GM19467 (cell line): ENCODE data around the gene UBE4B.
"Not testable (repeated sequence)": the region's sequence is repeated elsewhere in the genome, so short reads cannot be mapped to it uniquely, and the experiment has no call there.

Experiments
- ATAC-seq: cut with Tn5 transposase; IDR thresholded peaks from one replicate; pipeline ENCODE4 v1.9.1; 2021; ENCODE audit warnings: mild to moderate bottlenecking, moderate library complexity; ENCODE audit not compliant: unreplicated experiment

Gene UBE4B

GRCh38 chr1:10032590-10033358 is at the start of gene UBE4B:
UBE4B (plus strand) TSS chr1:10032958; CDS start chr1:10033671, 713 bp downstream.
- ATAC-seq = peak; percentile 95

DNA sequence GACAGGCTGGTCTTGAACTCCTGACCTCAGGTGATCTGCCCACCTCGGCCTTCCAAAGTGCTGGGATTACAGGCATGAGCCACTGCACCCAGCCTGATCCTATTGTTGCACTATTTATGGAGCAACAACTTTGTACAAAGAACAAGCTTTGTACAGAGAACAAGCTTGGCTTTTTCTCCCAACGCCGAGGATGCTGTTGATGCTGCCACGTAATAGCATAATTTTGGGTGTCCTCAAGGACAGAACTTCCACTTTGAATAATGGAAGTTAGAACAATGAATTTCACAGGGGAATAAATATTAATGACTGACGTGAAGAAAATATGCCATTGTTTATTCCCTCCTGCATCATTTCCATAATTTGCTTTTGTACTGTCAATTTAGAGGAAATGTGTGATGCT is 48.5 kb upstream of the UBE4B start:
- no peak for ATAC-seq

DNA sequence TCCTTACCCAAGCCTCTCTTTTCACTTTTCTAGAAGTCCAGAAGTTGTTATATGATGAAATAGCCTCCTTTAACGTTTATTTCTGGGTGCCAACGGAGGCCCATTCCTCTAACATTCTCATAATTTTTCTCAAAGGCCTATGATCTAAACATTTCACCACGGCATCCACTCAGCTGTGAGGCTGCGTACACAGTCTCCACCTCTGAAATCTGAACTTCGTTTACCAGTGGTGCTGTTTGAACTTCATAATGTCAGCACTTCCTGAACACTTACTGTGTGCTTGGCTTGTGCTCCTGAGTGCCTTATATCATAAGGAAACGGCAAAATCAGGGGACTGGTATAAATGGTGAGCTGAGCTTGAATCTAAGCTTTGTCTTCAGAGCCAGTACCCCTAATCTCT is 47.8 kb upstream of the UBE4B start:
- ATAC-seq = no peak

- no peak for ATAC-seq
Observed at GRCh38 chr1:9989773-9990172, 43.0 kb upstream of the UBE4B start.

DNA sequence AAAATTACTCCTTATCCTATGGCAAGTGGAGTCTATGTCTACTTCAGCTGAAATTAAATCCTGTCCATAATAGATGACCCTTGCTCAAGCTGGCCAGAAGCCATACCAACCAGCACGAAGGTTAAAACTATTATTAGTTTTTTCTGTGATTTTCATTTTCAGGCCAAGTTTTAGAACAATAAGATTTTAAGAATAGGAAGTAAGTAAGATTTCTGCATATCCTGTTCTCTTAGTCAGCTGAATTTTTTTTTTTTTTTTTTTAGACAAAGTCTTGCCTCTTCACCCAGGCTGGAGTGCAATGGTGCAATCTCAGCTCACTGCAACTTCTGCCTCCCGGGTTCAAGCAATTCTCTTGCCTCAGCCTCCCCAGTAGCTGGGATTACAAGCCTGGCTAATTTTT is 41.8 kb upstream of the UBE4B start:
- ATAC-seq = no peak

DNA sequence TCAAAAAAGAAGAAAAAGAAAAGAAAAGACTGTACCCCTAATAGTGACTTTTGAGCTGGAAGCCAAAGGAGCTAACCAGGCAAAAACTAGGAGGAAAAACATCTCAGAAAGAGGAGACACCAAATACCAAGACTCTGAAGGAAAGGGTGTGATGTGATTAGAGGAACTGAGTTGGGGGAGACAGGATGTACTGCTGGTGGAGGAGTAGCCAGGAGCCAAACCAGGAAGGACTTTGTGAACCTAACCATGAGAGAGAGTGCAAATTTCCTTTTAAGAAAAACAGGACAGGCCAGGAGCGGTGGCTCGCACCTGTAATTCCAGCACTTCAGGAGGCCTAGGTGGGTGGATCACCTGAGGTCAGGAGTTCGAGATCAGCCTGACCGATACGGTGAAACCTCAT is 39.8 kb upstream of the UBE4B start:
- ATAC-seq = no peak

DNA sequence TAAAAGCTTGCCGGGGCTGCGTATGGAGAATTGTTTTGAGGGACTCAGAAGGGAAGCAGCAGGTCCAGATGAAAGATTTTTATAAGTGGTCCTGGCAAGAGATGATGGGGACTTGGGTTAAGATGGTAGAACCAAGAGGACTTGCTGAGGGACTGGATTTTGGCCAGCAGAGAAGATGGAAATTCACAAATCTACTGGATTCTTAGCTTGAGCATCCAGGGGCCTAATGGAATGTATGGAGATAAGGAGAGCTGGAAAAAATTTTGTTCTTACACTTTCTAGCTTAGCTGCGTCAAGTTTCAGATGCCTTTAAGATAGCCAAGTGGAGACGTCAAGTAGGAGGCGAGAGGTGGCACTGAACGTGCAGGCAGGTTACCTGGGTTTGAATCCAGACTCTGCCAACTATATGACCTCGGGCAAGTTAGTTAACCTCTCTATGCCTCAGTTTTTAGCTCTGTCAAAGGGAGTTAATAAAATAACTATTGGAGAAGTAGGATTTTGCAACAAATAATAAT is 39.1 kb upstream of the UBE4B start:
- no peak for ATAC-seq

DNA sequence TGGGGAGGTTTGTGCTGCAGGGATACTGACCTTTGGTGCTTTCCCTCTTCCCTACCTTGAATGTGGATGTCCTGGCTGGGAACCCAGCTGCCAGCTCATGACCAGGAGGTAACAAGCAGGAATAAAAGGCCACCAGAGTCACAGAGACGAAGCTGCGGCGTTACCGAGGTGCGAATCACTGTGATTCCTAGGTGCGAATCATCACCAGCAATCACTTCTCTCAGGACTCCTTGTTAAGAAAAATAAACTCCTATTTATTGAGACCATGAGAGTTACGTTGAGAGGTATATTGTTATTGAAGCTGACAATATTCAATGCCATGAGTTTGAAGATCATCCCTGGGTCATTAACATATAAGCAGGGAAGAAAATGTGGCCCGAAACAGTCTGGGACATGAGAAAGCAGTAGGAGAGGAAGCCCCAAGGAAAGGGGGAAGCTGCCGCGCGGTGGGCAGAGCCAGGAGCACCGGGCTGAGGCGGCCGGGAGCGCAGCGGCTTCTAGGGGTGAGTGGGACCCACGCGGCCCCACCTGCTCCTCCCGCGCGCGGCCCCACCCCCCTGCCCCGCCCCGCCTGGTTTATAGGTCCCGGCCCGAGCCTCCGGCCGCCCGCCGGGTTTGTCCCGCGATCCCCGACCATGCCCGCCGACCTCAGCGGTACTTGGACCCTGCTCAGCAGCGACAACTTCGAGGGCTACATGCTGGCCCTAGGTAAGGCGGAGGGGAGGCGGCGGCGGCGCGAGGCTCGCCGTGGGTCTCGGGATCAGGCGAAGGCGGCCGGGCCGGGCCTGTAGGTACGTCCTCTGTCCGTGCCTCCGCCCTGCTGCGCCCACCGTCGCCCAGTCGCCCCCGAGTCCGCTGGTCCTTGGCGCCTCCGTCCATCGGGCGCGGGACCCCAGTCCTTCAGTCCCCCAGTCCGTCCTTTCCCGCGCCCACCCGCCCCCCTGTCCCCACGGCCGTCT is 35.9 kb upstream of the UBE4B start, which contains the start of gene RBP7:
Gene RBP7 (plus strand): TSS at position 605 of the 959 bp plus-strand sequence. CDS start 31 bp downstream, at position 636.
- no peak for ATAC-seq

DNA sequence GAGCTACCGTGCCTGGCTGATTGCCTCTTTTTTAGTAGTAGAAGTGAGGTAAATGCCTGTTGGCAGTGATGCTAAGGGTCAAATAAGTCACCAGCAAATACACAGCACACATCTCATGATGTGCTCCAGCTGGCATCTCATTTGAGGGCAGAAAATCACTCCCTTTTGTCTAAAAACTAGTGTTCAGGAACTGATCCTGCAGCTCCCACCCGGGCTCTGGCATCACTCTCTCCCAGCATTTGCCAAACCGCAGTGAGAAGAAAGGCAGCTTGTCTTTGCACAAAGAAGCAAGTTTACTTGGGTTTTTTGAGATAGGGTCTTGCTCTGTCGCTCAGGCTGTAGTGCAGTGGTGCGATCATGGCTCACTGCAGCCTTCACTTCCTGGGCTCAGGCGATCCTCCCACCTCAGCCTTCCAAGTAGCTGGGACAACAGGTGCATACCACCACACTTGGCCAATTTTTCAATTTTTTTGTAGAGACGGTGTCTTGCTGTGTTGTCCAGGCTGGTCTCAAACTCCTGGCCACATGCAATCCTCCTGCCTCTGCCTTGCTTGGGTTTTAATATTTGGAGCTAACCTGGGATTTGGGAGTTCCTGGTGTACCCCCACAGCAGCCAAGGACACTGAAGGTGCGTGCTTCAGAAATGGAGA is 31.6 kb upstream of the UBE4B start:
- ATAC-seq = no peak

DNA sequence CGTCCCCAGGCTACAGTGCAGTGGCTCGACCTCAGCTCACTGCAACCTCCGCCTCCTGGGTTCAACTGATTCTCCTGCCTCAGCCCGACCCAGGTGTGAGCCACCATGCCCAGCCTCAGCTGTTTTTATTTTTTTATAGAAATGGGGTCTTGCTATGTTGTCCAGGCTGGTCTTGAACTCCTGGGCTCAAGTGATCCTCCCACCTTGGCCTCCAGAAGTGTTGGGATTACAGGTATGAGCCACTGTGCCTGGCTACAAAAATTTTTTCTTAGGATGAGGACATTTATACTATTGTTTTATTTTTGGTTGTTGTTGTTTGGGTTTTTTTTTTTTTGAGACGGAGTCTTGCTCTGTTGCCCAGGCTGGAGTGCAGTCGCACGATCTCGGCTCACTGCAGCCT is 27.5 kb upstream of the UBE4B start:
- not testable (repeated sequence) for ATAC-seq

DNA sequence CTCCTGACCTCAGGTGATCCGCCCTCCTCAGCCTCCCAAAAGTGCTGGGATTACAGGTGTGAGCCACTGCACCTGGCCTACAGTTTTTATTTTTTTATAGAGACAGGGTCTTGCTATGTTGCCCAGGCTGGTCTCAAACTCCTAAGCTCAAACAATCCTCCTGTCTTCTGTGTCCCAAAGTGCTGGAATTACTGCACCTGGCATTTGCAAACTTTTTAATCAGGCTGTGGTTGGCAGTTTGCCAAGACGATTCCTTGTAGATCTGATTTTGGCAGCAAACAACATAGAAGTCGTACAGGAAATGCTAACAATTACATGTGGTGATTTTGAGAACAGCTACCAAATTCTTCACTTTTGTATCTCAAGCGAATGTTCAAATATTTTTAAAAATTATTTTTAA is 25.6 kb upstream of the UBE4B start:
- ATAC-seq = no peak

DNA sequence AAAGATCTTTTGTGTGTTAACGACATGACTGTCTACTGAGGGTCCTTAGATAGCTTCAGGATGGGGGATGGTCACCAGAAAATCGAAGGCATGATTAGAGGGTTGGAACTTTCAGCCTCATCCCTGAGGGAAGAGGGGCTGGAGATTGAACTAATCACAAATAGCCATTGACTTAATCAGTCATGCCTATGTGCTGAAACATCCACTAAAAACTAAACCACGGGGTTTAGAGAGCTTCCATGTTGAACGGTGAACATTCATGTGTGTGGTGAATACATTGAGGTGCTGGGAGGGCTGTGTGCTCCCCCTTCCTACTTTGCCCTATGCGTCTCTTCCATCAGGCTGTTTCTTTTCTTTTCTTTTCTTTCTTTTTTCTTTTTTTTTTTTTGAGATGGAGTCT is 18.7 kb upstream of the UBE4B start:
- ATAC-seq = no peak

DNA sequence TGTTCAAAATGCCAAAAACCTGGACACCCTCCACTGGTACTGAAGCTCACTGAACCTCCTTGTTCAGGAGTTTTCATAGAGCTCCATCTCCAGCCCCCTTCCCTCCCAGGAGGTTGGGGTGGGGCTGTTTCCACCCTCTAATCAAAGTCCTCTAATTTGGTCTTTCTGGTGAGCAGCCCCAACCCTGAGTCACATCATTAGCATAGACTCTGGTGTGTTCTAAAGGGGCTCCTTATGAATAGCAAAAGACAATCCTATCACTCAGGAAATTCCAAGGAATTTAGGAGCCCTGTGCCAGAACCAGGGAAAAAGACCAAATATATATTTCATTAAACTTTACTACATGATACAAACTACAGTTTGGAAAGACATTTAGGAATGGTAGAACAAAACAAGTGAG is 13.2 kb upstream of the UBE4B start:
- ATAC-seq = no peak

DNA sequence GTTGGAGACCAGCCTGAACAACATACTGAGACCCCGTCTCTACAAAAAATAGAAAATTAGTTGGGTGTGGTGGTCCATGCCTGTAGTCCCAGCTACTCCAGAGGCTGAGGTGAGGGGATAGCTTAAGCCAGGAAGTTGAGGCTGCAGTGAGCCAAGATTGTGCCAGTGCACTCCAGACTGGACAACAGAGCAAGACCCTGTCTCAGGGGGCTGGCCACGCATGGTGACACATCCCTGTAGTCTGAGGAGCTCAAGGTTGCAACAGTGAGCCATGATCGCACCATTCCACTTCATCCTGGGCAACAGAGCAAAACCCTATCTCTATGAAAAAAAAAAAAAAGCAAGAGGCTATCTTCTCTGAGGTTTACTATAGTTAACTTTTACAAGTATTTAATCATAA is 12.7 kb upstream of the UBE4B start:
- no peak for ATAC-seq

DNA sequence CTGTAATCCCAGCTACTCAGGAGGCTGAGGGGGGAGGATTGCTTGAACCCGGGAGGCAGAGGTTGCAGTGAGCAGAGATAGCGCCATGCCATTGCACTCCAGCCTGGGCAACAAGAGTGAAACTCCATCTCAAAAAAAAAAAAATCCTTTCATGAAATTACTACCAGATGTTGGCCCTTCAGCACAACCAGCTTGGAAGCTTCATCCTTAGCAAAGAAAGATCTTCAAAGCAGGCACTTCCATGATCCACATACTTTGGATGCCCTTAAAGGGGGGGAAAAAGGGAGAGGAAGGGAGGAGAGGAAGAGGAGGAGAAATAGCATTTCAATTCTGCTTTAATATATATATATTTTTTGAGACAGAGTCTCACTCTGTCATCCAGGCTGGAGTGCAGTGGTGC is 12.1 kb upstream of the UBE4B start:
- not testable (repeated sequence) for ATAC-seq

GRCh38 chr1:10021992-10022391 is 10.8 kb upstream of the UBE4B start:
- not testable (repeated sequence) for ATAC-seq

GRCh38 chr1:10022656-10023055 is 10.1 kb upstream of the UBE4B start:
- no peak for ATAC-seq

DNA sequence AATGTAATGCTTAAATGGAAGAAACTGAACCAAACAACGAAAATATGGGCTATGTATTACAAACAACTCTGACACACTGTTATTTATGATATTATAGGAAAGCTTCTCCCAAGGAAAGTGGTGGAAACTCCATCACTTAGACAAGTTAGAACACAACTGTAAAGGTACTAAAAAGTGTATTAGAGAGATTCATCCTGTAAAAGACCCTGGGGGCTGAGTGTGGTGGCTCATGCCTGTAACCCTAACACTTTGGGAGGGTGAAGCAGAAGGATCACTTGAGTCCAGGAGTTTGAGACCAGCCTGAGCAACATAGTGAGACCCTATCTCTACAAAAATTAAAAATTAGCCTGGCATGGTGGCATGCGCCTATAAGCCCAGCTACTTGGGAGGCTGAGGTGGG is 7.4 kb upstream of the UBE4B start:
- ATAC-seq = no peak

DNA sequence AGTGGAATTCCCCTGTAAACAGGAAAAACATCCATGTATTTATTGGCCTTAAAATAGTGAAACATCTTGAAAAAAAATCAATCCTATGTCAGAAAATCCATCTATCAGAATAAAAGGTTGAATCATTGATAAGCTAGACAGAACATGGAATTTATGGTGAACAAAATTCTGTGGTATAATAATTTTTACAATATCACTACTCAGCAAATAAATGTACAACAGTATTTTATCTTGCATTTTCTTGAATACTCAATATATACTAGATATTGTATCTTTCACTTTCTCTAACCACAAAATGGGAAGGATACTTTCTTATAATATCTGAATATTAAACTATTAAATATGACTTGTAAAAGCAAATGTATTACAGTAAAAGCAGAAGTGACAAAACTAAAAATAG is 5.7 kb upstream of the UBE4B start:
- ATAC-seq = no peak

DNA sequence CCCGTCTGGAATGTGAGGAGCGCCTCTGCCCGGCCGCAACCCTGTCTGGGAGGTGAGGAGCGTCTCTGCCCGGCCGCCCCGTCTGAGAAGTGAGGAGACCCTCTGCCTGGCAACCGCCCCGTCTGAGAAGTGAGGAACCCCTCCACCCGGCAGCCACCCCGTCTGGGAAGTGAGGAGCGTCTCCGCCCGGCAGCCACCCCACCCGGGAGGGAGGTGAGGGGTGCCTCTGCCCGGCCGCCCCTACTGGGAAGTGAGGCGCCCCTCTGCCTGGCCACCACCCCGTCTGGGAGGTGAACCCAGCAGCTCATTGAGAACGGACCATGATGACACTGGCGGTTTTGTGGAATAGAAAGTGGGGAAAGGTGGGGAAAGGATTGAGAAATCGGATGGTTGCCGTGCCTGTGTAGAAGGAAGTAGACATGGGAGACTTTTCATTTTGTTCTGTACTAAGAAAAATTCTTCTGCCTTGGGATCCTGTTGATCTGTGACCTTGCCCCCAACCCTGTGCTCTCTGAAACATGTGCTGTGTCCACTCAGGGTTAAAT is 3.7 kb upstream of the UBE4B start:
- ATAC-seq = not testable (repeated sequence)

DNA sequence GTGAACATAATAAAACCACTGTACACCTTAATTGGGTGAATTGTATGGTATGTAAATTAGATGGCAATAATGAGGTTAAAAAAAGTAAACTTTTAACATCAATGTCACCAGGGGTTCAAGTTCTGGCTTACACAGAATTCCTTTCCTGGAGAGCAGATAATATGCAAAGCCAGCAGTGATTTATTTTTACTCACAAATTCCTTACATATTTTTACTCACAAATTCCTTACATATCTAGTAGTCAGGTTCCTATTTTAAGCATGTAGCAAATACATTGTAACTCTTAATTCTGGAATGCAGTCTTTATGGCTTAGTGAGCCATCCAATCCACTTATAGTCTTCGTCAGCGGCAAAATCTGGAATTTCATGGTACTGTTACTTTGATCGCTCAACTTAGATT is 1.3 kb upstream of the UBE4B start:
- ATAC-seq = no peak
